CD4-positive, alpha-beta T cell treated with Interleukin-15 for 1 hour (primary cell): ENCODE data around the gene LYST.
"Not testable (repeated sequence)": the region's sequence is repeated elsewhere in the genome, so short reads cannot be mapped to it uniquely, and the experiment has no call there.

ENCODE experiments used
- DNase-seq: peaks from one replicate; pipeline ENCODE4 v3.0.0-alpha.2; 2020

Gene LYST

GRCh38 chr1:235817101-235817728 lies 49.5 kb downstream of the LYST start:
- no peak for DNase-seq

GRCh38 chr1:235809688-235810397 lies 56.9 kb downstream of the LYST start:
- DNase-seq = no peak

- DNase-seq = no peak
These were observed 58.5 kb downstream of the LYST start for GRCh38 chr1:235808223-235808622.

- no peak for DNase-seq
These were observed 60.6 kb downstream of the LYST start for GRCh38 chr1:235806123-235806522.

- DNase-seq = no peak
These were observed 63.9 kb downstream of the LYST start for GRCh38 chr1:235802573-235803346.

- no peak for DNase-seq
These were observed 67.4 kb downstream of the LYST start for GRCh38 chr1:235799264-235799663.

- no peak for DNase-seq
These were observed 75.1 kb downstream of the LYST start for GRCh38 chr1:235791532-235792060.

GRCh38 chr1:235790123-235790522 lies 76.6 kb downstream of the LYST start:
- DNase-seq = no peak

GRCh38 chr1:235786227-235786898 lies 80.3 kb downstream of the LYST start:
- not testable (repeated sequence) for DNase-seq

GRCh38 chr1:235784950-235785349 lies 81.8 kb downstream of the LYST start:
- DNase-seq = no peak

- no peak for DNase-seq
These were observed 83.4 kb downstream of the LYST start for GRCh38 chr1:235783148-235783776.

- no peak for DNase-seq
These were observed 84.1 kb downstream of the LYST start for GRCh38 chr1:235782601-235783000.

- DNase-seq = no peak
These were observed 84.9 kb downstream of the LYST start for GRCh38 chr1:235781807-235782206.

- DNase-seq = no peak
These were observed 86.9 kb downstream of the LYST start for GRCh38 chr1:235779770-235780169.

GRCh38 chr1:235776396-235776795 lies 90.3 kb downstream of the LYST start:
- DNase-seq = no peak

GRCh38 chr1:235775246-235775860 lies 91.4 kb downstream of the LYST start:
- DNase-seq = no peak

- DNase-seq = no peak
These were observed 98.9 kb downstream of the LYST start for GRCh38 chr1:235767795-235768194.

- DNase-seq = no peak
These were observed 99.9 kb downstream of the LYST start for GRCh38 chr1:235766794-235767285.

GRCh38 chr1:235763962-235764361 lies 102.7 kb downstream of the LYST start:
- no peak for DNase-seq

GRCh38 chr1:235759336-235759735 lies 107.4 kb downstream of the LYST start:
- no peak for DNase-seq

- DNase-seq = no peak
These were observed 107.8 kb downstream of the LYST start for GRCh38 chr1:235758931-235759330.

- no peak for DNase-seq
These were observed 109.1 kb downstream of the LYST start for GRCh38 chr1:235757587-235758096.
